ENCODE measurements around the gene MCM3AP. TPM values are rescaled to one million over a fixed set of nuclear protein-coding genes. Genes with fewer than 3 reads are reported as not detected.
"Not testable (repeated sequence)": the region's sequence is repeated elsewhere in the genome, so short reads cannot be mapped to it uniquely, and the experiment has no call there.

The MCM3AP gene
- polyA plus RNA-seq, 10 donors = 45.4 to 67.2 (median 58.4) TPM

GRCh38 chr21:46207006-46207919 is 78.1 kb downstream of the MCM3AP start:
- DNase-seq = no peak

GRCh38 chr21:46206163-46207005 is 79.0 kb downstream of the MCM3AP start:
- DNase-seq = no peak

- DNase-seq = no peak
Observed at GRCh38 chr21:46205766-46206162, 79.6 kb downstream of the MCM3AP start.

GRCh38 chr21:46205166-46205565 is 80.2 kb downstream of the MCM3AP start:
- DNase-seq = no peak

DNA sequence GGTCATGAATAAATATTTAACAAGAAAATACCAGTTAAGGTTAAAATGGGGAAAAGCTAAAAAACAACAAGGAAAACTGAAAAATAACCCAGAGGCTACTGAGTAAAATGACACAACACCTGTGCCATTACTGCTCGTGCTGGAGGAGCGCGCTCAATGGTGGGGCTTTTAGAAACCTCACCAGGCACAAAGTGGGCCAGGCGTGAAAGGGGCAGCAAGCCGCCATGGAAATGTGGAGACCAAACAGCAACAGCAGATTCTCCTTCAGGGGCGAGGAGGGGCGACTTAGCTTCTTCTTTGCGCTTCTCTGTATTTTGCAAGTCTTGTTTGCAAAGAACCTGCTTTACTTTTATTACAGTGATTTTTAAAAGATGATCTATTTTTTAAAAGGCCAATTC is 82.2 kb downstream of the MCM3AP start:
- DNase-seq = no peak

GRCh38 chr21:46202592-46203202 is 82.7 kb downstream of the MCM3AP start:
- no peak for DNase-seq

GRCh38 chr21:46200877-46201803 is 84.3 kb downstream of the MCM3AP start:
- DNase-seq = not testable (repeated sequence)

GRCh38 chr21:46199436-46200373 is 85.7 kb downstream of the MCM3AP start:
- no peak for DNase-seq

DNA sequence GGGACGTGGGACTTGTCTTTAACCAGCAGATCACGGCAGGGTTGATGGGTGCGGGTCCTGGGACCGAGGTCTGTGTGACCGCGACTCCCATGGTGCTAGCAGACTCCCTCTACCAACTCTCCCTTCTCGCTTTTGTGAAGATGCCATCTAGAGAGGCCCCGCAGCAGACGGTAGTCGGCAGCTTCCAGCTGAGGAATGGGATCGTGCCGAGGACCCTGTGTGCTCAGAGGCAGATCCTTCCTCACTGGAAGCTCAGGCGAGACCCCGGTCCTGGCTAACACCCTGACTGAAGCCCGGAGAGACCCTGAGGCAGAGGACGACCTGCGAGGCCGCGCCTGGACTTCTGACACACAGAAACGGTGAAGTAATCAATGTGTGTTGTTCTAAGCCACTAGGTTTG is 88.7 kb downstream of the MCM3AP start:
- DNase-seq = no peak

DNA sequence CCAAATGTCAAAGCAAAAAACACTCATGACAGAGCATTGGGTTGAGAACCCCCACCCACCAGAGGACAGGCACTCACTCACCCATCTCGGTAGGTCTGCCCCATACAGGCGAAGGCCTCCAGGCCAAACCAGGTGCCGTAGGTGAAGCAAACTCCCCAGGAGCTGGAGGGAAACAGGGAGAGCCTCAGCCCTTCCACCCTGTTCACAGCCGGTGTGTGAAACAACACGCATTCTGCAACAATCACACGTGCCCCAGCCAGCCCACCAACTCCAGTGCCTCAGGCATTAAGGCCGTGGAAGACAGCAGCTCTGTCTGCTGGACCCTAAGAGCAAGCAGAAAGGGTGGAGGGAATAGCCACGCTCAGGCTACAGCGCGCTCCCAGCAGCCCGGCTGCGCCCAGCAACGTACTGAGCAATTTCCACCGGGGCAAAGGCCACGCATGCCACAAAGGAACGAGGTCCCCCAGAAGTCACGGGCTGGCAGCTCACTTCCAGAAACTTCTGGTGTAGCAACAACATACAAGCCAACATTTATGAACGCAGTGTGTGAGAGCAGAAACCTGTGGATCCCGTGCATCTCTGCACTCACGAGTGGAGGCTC is 89.7 kb downstream of the MCM3AP start:
- DNase-seq = no peak

DNA sequence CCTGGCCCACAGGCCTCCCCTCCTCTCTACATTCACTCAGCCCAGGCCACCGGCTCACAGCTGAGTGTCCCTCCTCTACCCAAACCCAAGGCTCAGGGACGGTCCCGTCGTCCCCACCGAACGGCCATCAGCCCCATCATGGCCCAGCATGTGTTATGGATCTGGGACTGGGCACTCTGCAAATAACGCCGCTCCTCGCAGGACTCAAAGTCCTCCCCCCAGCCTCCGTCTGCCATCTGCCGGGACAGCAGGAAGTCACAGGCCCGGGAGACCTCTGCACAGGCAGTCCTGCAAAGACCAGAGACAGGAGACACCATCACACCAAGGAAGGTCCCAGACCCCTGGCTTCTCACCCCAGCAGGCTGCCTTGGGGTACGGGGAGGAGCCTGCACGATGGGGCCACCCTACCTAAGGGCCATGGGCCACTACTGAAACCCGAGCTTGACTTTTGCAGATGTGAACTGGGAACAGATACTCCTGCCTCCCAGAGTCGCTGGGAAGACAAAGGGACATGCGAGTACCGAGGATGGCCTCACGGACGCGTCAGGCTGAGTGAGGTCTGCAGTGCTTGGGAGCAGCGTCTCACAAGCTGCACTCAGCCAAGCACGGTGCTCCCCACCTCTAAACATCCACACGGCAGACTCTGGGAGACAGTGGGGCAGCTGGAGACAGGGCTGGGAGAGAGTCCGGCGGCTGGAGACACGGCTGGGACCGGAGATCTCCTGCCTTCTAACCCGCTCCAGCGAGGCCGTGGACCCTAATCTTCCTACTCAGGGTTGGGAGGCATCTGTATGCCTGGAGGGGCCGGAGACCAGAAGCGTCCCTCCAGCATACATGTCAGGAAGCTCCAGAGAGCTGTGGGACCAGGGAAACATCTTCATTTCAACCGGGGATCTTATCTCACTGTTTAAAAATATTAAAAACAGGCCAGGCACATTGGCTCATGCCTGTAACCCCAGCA is 90.8 kb downstream of the MCM3AP start:
- no peak for DNase-seq

GRCh38 chr21:46193829-46194373 is 91.5 kb downstream of the MCM3AP start:
- DNase-seq = no peak

DNA sequence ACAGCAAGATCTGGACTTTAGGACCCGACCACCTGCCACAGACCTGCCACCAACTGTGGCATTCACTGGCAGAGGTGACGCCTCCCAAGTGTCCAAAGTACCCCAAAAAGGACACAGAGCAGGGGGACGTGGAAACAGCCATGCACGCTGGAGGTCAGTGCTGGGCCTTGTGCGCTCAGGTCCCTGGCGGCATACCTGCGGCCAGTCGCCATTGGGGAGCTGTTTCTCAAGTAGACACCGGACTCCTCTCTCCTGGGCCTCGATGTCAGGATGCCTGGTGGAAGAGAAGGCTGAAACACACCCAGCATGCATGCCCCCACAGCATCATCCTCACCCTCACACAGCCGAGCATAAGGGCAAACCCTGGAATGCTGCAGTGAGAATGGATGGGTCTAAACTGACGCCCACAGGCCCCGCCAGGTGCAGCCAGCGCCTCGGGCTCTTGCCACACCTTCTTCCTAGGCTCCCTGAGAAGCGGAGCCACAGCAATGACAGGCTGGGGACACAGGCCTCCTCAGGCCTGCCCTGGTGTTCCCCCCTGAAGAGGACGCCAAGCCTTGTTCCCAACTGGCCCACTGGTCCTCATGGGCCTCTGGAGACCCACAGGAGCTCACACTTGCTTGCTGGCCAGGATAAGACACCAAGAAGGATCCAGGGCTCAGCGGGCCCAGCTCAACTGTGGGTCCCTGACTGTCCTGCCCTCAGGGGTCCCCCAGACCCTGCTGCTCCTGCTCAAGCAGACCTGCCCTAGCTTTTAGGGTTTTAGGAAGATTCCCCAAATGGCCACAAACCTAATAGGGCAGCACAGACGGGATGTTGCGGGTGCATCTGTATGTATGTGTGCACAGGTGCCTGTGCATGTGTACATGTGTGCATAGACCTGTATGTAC is 93.5 kb downstream of the MCM3AP start:
- DNase-seq = no peak

DNA sequence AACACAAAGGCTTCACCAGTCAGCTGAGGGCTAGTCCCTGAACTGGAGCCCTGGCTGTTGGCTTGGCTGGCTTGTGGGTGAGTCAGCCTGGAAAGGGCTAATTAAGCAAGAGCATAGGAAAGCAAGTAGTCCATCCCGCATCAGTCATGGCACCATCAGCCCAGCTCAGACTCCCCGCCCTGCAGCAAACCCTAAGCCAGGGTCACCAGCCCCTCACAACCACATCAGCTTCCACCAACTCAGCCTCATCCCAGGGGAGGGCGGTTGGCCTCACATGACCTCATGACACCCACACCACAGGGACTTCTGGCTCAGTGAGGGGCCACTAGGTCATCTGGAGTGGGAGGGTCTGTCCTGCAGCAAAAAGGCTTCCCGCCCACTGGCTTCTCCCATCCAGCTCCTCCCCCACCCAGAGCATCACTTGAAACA is 94.1 kb downstream of the MCM3AP start:
- DNase-seq = no peak

- DNase-seq = no peak
Observed at GRCh38 chr21:46190491-46191131, 94.8 kb downstream of the MCM3AP start.

DNA sequence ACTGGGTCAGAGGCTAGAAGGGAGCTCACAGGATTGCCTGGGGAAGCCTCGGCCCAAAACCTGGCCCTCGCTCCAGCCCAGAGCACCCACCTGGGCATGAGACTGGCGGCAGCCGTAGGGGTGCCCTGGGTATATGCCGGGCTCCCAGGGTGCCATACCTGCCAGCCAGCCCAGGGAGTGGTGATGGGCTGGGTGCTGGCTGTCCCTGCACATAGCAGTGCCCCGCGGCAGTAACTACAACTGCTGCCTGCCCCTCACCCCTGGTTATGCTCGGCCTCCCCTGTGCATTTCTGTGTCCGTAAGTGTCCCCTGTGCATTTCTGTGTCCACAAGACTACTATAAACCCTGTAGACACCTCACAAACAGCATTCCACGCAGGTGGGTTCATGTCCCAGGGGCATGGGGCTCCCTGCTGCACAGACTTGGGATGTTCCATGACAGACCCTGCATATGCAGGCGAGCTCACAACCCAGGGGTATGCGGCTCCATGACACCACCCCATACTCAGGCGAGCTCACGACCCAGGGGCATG is 95.4 kb downstream of the MCM3AP start:
- no peak for DNase-seq
